Lower lobe of right lung (tissue), 2 donors: ENCODE data around the gene C1QL3. TPM values are rescaled to one million over a fixed set of nuclear protein-coding genes. Genes with fewer than 3 reads are reported as not detected.

ENCODE experiments used
- ATAC-seq, 2 donors: fragments of 200-7000 bp; cut with Tn5 transposase; one replicate each; pipeline ENCODE4 v1.9.1; 2020 to 2022; ENCODE audit warnings: mild to moderate bottlenecking in 2 of 2, moderate library complexity in 2 of 2
- DNase-seq: peaks from one replicate; pipeline ENCODE4 v3.0.0-alpha.2; 2020
- H3K27ac ChIP-seq: fragments of 200-600 bp; one replicate; pipeline ENCODE4 v1.8.0; 2022
- H3K27me3 ChIP-seq: fragments of 200-600 bp; one replicate; pipeline ENCODE4 v1.8.0; 2022; ENCODE audit warnings: low read depth
- H3K36me3 ChIP-seq: fragments of 200-600 bp; one replicate; pipeline ENCODE4 v1.8.0; 2022; ENCODE audit warnings: mild to moderate bottlenecking
- H3K4me1 ChIP-seq: fragments of 200-600 bp; one replicate; pipeline ENCODE4 v1.8.0; 2022
- H3K4me3 ChIP-seq: fragments of 200-600 bp; one replicate; pipeline ENCODE4 v1.8.0; 2022; ENCODE audit warnings: mild to moderate bottlenecking
- H3K9me3 ChIP-seq: fragments of 200-600 bp; one replicate; pipeline ENCODE4 v1.8.0; 2022
- intact Hi-C: fragments of 100-400 bp; cut with DNase I; formaldehyde crosslinking; loops from one replicate; pipeline ENCODE4 v1.11.0; 2022
- total RNA-seq: library from RNA; stranded (reverse); fragmentation: NEBNext Ultra II Directional; extraction: Animal tissue kit (Norgen Biotek cat#: 25700); gene quantifications from one replicate; pipeline ENCODE4 v1.2.1, GENCODE V29; 2021
- TF ChIP-seq, protein P1 (sequence below): fragments of 200-600 bp; IDR thresholded peaks from one replicate; pipeline ENCODE4 v1.8.0; 2022; ENCODE audit warnings: antibody characterized with exemption, mild to moderate bottlenecking
- donor health status: DM: no; HTN: yes; CAD: no; lungs with severe emphysema.

The C1QL3 gene
- total RNA-seq, 1 donor from 2014 or later, result not detected

DNA sequence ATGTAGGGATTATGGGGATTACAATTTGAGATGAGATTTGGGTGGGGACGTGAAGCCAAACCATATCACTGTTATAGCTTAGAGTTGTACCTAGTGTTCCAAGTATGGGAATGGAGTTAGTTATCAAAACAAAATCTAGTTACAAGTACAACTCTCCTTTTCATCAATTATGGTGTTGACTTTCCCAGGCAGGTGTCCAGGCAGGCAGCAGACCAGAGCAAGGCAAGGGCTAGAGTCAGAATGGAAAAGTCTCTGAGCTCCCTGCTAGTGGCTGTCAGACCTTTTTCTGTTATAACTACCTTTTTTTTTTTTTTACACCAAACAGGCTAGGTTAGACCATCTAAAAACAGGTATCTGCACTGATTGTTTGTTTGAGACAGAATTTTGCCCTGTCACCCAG lies 55.7 kb downstream of the C1QL3 start:
- Histone ChIP-seq H3K4me3 (no peak overlapping the region), H3K36me3 (no peaks in the 10 kb centered on the region), H3K9me3 (no peaks in the 10 kb centered on the region), H3K27me3 (no peaks in the 10 kb centered on the region), H3K4me1 (no peaks in the 10 kb centered on the region), H3K27ac (no peak overlapping the region)
- TF ChIP-seq, protein P1, sequence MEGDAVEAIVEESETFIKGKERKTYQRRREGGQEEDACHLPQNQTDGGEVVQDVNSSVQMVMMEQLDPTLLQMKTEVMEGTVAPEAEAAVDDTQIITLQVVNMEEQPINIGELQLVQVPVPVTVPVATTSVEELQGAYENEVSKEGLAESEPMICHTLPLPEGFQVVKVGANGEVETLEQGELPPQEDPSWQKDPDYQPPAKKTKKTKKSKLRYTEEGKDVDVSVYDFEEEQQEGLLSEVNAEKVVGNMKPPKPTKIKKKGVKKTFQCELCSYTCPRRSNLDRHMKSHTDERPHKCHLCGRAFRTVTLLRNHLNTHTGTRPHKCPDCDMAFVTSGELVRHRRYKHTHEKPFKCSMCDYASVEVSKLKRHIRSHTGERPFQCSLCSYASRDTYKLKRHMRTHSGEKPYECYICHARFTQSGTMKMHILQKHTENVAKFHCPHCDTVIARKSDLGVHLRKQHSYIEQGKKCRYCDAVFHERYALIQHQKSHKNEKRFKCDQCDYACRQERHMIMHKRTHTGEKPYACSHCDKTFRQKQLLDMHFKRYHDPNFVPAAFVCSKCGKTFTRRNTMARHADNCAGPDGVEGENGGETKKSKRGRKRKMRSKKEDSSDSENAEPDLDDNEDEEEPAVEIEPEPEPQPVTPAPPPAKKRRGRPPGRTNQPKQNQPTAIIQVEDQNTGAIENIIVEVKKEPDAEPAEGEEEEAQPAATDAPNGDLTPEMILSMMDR, result no peak
- DNase-seq (no peak), ATAC-seq (no peak)
- intact Hi-C loops, result no loop called here

Other genes starting within 250 kb of the C1QL3 start
- gene PTER, start 84.9 kb downstream of the C1QL3 start, total RNA-seq, result 20.3 TPM